Measurements from ENCODE around the gene NFATC1.

The NFATC1 gene

DNA sequence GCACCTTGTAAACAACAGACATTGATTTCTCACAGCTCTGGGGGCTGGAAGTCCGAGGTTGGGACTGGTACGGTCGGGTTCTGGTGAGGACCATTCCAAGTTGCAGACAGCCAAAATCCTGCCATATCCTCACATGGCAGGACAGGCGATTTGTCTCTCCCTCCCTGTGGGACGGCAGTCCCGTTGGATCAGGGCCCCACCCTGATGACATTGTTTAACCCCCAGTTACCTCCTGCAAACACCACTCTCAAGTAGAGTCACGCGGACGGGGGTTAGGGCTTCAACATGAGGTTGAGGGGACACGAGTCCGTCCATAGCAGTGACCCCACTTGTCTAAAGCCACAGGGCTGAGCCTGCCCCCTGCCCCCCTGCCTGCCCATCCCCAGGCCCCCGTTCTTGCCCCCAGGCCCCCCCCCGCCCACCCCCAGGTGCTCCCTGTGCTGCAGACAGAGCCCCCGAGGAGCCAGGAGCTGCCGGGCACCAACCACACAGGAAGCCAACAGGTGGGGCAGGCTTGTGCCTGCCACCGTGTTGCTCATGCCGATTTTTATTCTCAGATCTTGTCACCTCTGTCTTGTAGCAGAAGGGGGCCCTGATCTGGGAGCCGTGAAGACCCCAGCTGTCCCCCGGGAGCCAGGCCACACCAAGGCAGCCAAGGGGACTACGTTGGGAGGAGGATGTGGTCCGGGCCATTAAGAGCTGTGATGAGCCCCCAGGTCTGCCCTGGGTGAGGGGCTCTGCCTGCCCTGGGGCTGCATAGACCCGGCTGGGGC lies 82.2 kb downstream of the NFATC1 start:
- TF ChIP-seq REST (IDR thresholded peaks at IDR 0.05; ENCODE audit: insufficient read depth in 1 of 2, low read depth in 2 of 2, low read length in 2 of 2), result no peak

DNA sequence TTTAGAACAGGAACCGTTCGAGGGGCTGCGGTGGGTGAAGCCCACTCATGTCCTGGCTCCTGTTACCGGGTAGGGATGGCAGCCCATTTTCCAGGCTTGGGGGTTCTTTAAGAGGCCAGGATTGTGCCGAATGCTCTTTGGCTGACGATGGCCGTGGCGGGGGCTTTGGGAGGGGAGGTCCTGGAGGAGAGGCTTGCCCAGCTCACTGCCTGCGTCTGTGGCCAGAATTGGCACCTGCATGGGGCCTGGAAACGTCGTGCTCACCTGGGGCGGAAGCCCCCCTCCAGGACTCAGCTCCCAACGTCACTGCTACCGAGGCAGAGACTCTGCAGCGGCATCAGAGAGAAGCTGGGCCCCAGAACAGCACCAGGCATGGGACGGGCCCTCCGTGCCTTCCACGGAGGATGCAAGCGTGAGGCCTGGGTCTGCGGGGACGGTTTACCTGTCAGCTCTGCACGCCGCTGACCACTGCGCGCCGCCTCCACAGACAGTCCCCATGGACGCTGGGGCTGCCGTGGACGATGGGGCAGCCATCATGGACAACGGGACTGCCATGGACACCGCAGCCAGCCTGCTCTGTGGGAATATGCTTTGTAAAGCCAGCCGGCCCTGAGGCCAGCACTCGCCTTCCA lies 82.9 kb downstream of the NFATC1 start:
- TF ChIP-seq REST (IDR thresholded peaks at IDR 0.05; ENCODE audit: insufficient read depth in 1 of 2, low read depth in 2 of 2, low read length in 2 of 2) (no peak), SIN3A (IDR thresholded peaks at IDR 0.05; ENCODE audit: borderline replicate concordance, insufficient read depth, low read length) (no peak)

DNA sequence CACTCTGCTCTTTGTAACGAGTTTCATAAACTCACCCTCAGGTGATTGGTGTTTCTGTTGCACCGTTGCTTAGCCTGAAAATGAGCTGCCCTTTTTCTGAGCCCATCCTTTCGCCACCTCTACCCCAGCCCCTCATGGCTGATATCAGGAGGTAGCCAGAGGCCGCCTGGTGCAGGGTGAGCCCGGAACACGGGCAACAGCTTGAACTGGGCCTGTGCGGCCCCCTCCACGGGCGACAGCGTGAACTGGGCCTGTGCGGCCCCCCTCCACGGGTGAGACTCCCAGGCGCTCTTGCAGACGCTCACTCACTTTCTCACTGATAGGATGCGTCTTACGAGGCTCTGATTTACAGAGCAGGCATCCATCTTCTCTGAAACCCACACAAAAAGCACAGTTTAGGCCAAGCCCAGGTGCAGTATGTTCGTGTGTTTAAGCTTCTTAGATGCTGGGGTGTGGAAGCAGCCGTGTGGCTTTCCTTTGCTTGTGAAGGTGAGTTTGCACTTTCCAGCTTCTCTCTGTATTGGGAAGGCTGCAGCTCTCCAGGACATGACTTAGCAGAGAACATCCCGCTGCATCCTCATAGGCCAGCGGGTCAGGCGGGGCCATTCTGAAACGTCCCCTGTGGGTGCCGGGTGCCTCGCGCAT lies 83.5 kb downstream of the NFATC1 start:
- TF ChIP-seq SIN3A (IDR thresholded peaks at IDR 0.05; ENCODE audit: borderline replicate concordance, insufficient read depth, low read length) (no peak), REST (IDR thresholded peaks at IDR 0.05; ENCODE audit: insufficient read depth in 1 of 2, low read depth in 2 of 2, low read length in 2 of 2) (no peak), POLR2AphosphoS5 (IDR thresholded peaks at IDR 0.05; ENCODE audit: low read depth, low read length) (no peak), FOXP2 (optimal IDR thresholded peaks at IDR 0.05; ENCODE audit: borderline replicate concordance, extremely low read depth, extremely low read length, insufficient read depth) (no peak), TAF1 (IDR thresholded peaks at IDR 0.05; ENCODE audit: borderline replicate concordance, insufficient read depth, low read length) (no peak)

GRCh38 chr18:79479761-79480161 lies 84.0 kb downstream of the NFATC1 start:
- no peak for TF ChIP-seq POLR2AphosphoS5 (IDR thresholded peaks at IDR 0.05; ENCODE audit: low read depth, low read length)
- no peak for TF ChIP-seq FOXP2 (optimal IDR thresholded peaks at IDR 0.05; ENCODE audit: borderline replicate concordance, extremely low read depth, extremely low read length, insufficient read depth)
- no peak for TF ChIP-seq TAF1 (IDR thresholded peaks at IDR 0.05; ENCODE audit: borderline replicate concordance, insufficient read depth, low read length)
- no peak for TF ChIP-seq SIN3A (IDR thresholded peaks at IDR 0.05; ENCODE audit: borderline replicate concordance, insufficient read depth, low read length)
- no peak for TF ChIP-seq REST (IDR thresholded peaks at IDR 0.05; ENCODE audit: insufficient read depth in 1 of 2, low read depth in 2 of 2, low read length in 2 of 2)
